Measurements from ENCODE around the gene HMGCS2. TPM values are rescaled to one million over a fixed set of nuclear protein-coding genes. Genes with fewer than 3 reads are reported as not detected.

Gene HMGCS2
- total RNA-seq, 1 donor from 2014 or later = 0.51 TPM

- Mint-ChIP-seq H3K36me3 (peaks cover 21% of the 10 kb centered on the region), H3K4me3 (no peak overlapping the region), H3K27me3 (ENCODE audit: low read depth) (peaks cover under 1% of the 10 kb centered on the region), H3K4me1 (peaks cover 7% of the 10 kb centered on the region), H3K9me3 (peaks cover 25% of the 10 kb centered on the region), H3K27ac (no peak overlapping the region)
- TF ChIP-seq CTCF (IDR thresholded peaks at IDR 0.05; ENCODE audit: unreplicated experiment) = no peak
- no peak for DNase-seq (ENCODE audit: low spot score in 2 of 2, unreplicated experiment in 2 of 2)
Observed at GRCh38 chr1:119703666-119704450, 64.8 kb downstream of the HMGCS2 start.

- H3K36me3 Mint-ChIP-seq = peaks cover 21% of the 10 kb centered on the region
- peaks cover 25% of the 10 kb centered on the region for H3K9me3 Mint-ChIP-seq
- H3K27me3 Mint-ChIP-seq (ENCODE audit: low read depth) = no peaks in the 10 kb centered on the region
- H3K4me1 Mint-ChIP-seq = peaks cover 14% of the 10 kb centered on the region
- no peak for DNase-seq (ENCODE audit: low spot score in 2 of 2, unreplicated experiment in 2 of 2)
- no peak overlapping the region for H3K4me3 Mint-ChIP-seq
- H3K27ac Mint-ChIP-seq = no peak overlapping the region
- no peak for TF ChIP-seq CTCF (IDR thresholded peaks at IDR 0.05; ENCODE audit: unreplicated experiment)
Observed at GRCh38 chr1:119702384-119702783, 66.3 kb downstream of the HMGCS2 start.

DNA sequence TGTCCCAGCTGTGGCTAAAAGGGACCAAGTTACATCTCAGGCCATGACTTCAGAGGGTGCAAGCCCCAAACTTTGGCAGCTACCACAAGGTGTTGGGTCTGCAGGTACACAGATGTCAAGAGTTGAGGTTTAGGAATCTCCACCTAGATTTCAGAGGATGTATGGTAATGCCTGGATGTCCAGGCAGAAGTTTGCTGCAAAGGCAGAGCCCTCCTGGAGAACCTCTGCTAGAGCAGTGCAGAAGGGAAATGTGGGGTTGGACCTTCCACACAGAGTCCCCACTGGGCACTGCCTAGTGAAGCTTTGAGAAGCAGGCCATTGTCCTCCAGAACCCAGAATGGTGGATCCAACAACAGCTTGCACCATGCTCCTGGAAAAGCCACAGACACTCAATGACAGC lies 67.0 kb downstream of the HMGCS2 start:
- TF ChIP-seq CTCF (IDR thresholded peaks at IDR 0.05; ENCODE audit: unreplicated experiment) = no peak
- no peak overlapping the region for H3K27ac Mint-ChIP-seq
- peaks cover 14% of the 10 kb centered on the region for H3K4me1 Mint-ChIP-seq
- peaks cover 25% of the 10 kb centered on the region for H3K9me3 Mint-ChIP-seq
- no peaks in the 10 kb centered on the region for H3K27me3 Mint-ChIP-seq (ENCODE audit: low read depth)
- peaks cover 19% of the 10 kb centered on the region for H3K36me3 Mint-ChIP-seq
- no peak for DNase-seq (ENCODE audit: low spot score in 2 of 2, unreplicated experiment in 2 of 2)
- no peak overlapping the region for H3K4me3 Mint-ChIP-seq

GRCh38 chr1:119700326-119700725 lies 68.4 kb downstream of the HMGCS2 start:
- no peak overlapping the region for H3K27ac Mint-ChIP-seq
- DNase-seq (ENCODE audit: low spot score in 2 of 2, unreplicated experiment in 2 of 2) = no peak
- no peak overlapping the region for H3K4me3 Mint-ChIP-seq
- H3K4me1 Mint-ChIP-seq = peaks cover 14% of the 10 kb centered on the region
- no peak for TF ChIP-seq CTCF (IDR thresholded peaks at IDR 0.05; ENCODE audit: unreplicated experiment)
- H3K27me3 Mint-ChIP-seq (ENCODE audit: low read depth) = no peaks in the 10 kb centered on the region
- H3K9me3 Mint-ChIP-seq = peaks cover 32% of the 10 kb centered on the region
- peaks cover 19% of the 10 kb centered on the region for H3K36me3 Mint-ChIP-seq

Other genes starting within 250 kb of the HMGCS2 start
- 20.3 to 21.8 TPM (median 20.6 TPM) in 3 replicates for gene ZNF697, start 120.6 kb downstream of the HMGCS2 start, total RNA-seq
- 142 to 151 TPM (median 149 TPM) in 3 replicates for gene PHGDH, start 57.0 kb downstream of the HMGCS2 start, total RNA-seq
- 0.16 to 0.29 TPM in 2 of 3 replicates, not detected in the other for gene REG4, start 42.6 kb upstream of the HMGCS2 start, total RNA-seq
- 0.07 TPM in 1 of 3 replicates, not detected in the others for gene ADAM30, start 127.6 kb upstream of the HMGCS2 start, total RNA-seq

Measured in mesothelial cell of epicardium (in vitro differentiated cells).